GM12873 (cell line): ENCODE measurements around the gene UROC1.

Source experiments
- TF ChIP-seq, protein P1 (sequence below): IDR thresholded peaks from 2 replicates; pipeline ENCODE4 v1.5.1; 2012; ENCODE audit warnings: low read depth, mild to moderate bottlenecking, moderate library complexity, low read length, control low read depth; ENCODE audit not compliant: insufficient read depth; ENCODE audit errors: missing control alignments

The UROC1 gene

DNA sequence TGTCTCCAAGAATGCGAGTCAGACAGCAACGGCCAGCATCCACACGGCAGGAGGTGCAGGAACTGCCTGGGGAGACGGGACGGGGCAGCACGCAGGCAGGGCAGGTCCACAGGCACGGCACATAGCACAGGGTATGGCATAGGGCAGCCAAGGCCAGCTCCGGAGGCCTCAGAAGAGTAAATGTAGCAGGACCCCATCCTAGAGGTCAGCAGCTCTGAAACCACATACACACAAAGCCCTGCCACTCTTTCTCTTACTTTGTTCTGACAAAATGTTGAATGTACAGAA is 68.7 kb downstream of the UROC1 start:
- TF ChIP-seq, protein P1, sequence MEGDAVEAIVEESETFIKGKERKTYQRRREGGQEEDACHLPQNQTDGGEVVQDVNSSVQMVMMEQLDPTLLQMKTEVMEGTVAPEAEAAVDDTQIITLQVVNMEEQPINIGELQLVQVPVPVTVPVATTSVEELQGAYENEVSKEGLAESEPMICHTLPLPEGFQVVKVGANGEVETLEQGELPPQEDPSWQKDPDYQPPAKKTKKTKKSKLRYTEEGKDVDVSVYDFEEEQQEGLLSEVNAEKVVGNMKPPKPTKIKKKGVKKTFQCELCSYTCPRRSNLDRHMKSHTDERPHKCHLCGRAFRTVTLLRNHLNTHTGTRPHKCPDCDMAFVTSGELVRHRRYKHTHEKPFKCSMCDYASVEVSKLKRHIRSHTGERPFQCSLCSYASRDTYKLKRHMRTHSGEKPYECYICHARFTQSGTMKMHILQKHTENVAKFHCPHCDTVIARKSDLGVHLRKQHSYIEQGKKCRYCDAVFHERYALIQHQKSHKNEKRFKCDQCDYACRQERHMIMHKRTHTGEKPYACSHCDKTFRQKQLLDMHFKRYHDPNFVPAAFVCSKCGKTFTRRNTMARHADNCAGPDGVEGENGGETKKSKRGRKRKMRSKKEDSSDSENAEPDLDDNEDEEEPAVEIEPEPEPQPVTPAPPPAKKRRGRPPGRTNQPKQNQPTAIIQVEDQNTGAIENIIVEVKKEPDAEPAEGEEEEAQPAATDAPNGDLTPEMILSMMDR = no peak

DNA sequence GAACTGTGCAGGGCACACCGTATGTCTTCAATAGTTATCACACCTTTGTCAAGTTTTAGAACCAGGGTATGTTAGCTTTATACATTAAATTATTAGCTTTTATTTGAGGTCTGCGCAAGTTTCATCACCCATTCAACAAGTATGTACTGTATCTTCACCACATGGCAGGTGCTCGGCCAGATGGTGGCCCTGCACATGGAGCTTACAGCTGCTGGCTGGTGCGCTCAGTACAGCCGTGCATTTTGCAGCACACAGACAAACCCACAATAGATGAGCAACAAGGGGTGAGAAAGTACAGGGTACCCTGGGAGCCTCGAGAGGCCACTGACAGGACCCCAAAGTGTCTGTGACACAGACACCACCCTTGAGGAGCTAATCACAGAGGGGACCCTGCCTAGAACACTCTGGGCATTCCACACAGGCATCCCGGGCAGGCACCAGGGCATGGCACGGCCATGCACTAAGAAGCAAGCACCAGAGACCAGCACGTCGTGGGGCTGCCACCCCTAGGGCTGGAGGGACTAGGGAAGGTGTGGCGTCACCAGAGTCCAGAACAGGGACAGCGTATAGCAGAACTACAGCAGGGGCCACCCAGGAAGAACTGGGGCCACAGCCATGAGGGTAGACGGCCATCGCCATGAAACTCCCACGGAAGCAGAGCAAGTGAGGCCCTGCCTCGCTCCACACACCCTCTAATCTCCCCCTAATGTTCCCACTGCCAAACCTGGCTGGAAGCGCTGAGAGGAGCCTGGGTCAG is 69.3 kb downstream of the UROC1 start:
- TF ChIP-seq, protein P1 = no peak

DNA sequence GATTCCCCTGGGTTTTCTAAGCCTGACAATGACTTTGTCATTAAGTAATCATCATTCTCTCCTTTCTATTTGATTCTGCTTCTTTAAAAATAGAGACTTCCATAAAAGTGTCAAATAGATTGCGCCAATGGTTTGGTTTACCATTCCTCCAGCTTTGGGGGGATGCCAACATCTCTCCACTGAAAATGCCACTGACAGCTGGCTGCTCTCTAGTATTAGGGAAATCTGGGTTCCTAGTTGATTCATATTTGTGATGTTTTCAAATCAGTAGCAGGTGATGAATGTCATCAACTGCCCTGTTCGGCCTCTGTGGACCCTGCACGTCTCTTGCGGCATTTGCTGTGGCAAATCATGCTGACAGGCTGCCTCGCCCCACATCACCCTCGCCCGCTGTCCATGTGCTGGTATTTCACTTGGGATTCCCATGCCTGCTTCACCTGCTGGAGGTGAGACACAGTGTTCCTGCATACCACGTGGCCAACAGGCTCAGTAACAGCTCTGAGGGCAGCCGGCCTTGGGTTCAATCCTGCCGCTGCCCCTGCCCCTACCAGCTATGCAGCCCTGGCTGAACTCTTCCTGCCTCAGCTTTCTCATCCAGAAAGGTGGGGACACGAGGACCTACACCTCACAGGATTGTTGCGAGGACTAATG is 70.0 kb downstream of the UROC1 start:
- TF ChIP-seq, protein P1 = no peak

DNA sequence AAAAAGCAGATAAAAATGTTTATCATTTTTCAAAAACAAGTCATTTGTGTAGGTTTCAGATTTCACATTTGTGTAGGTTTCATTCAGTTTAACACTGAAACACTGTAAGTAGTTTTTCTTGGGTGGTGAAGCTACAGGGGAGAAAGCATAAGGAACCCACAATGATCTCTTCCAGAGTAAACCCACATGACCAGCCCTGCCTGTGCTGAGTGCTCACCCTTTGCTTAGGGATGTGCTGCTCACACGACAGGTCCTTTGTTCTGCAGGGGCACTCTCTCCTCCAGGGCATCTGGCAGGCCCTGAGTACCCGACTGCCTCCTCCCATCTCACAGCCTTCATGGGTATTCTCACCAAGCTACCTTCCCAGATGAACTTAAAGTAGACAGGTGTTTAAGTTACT is 70.8 kb downstream of the UROC1 start:
- TF ChIP-seq, protein P1 = no peak

DNA sequence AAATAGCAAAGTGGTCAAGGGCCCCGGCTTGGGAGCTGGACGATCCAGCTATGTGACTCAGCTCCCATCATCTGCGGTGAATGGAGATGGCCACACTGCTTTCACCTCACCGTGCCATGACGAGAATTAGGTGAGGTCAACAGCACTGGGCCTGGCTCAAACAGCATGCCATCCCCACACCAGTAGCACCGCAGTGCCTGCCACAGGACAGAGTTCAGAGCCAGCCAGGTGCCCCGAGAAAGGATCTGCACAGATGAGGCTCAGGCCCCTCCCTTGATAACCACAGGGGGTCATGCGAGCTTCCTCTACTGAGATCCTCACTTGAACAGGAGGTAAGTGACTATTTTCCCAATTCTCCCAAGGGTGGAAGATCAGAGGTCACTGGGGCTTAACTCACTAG is 71.3 kb downstream of the UROC1 start:
- TF ChIP-seq, protein P1 = no peak

DNA sequence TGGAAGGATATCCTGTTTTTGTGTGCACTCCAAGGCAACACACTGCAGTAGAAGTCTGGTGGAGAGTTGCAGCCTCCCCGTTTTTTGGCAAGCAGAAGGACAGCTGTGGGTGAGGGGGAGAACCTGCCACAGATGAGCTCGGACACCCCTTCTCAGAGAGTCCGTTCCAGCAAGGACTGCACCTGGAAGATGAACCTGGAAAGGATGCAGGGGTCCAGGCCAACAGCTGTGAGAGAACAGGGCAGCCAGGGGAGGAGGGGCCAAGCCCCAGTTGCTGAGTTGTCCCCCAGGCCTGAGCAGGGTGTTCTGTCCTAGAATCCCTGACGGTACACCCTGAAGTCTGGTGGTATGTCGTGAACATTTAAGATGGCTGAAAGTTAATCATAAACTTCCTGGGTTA is 72.1 kb downstream of the UROC1 start:
- TF ChIP-seq, protein P1 = no peak

DNA sequence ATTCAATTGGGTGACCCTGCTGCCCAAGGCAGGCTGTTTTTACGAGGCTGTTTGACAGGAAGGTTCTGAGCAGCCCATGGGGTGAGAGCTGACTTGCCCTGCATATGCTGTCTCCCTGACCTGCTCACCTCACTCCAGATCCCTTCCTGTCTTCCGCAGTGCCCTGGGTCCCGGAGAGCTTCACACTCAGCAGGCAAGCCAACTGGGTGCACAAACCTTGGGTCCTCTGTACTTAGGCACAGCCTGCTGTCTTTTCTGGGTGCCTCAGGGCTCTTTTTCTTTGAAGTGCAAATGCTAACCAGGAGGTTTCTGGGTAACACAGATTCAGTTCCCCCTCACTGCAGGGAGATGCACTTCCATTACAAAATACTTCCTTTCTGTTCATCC is 74.7 kb downstream of the UROC1 start:
- TF ChIP-seq, protein P1 = no peak
